Loucy (cell line): ENCODE data around the gene KANSL3.
A peak's percentile ranks its signal among the peaks of the same experiment; 100 is the strongest.

ENCODE experiments used
- H2AFZ ChIP-seq: fragments of 200-600 bp; sonication (generic); 2 replicates; pipeline ENCODE4 v1.6.0; 2016; ENCODE audit warnings: antibody characterized with exemption, mild to moderate bottlenecking, low read length, moderate library complexity
- H3F3A ChIP-seq: fragments of 200-600 bp; 2 replicates; pipeline ENCODE4 v1.6.0; 2016; ENCODE audit warnings: antibody characterized with exemption, low read depth, mild to moderate bottlenecking
- H3K27me3 ChIP-seq: fragments of 200-600 bp; sonication (generic); 2 replicates; pipeline ENCODE4 v1.6.1; 2014; ENCODE audit warnings: low read length, mild to moderate bottlenecking; ENCODE audit not compliant: insufficient read depth, poor library complexity, severe bottlenecking
- H3K36me3 ChIP-seq: fragments of 200-600 bp; sonication (generic); 2 replicates; pipeline ENCODE4 v1.6.1; 2016; ENCODE audit warnings: low read length; ENCODE audit not compliant: insufficient read depth
- H3K4me1 ChIP-seq: fragments of 200-600 bp; sonication (generic); 2 replicates; pipeline ENCODE4 v1.5.1; 2014; ENCODE audit warnings: low read length, mild to moderate bottlenecking; ENCODE audit not compliant: insufficient read depth, poor library complexity, severe bottlenecking
- H3K4me2 ChIP-seq: fragments of 200-600 bp; sonication (generic); 2 replicates; pipeline ENCODE4 v1.6.0; 2014; ENCODE audit warnings: antibody characterized with exemption, low read length, low read depth, mild to moderate bottlenecking; ENCODE audit not compliant: poor library complexity, severe bottlenecking
- H3K4me3 ChIP-seq: fragments of 200-600 bp; sonication (generic); 2 replicates; pipeline ENCODE4 v1.5.1; 2014; ENCODE audit warnings: low read length, mild to moderate bottlenecking, mixed read lengths; ENCODE audit not compliant: poor library complexity, severe bottlenecking
- H3K79me2 ChIP-seq: fragments of 200-600 bp; sonication (generic); 2 replicates; pipeline ENCODE4 v1.6.1; 2014; ENCODE audit warnings: low read length; ENCODE audit not compliant: insufficient read depth
- H3K9ac ChIP-seq: fragments of 200-600 bp; sonication (generic); 2 replicates; pipeline ENCODE4 v1.6.0; 2014; ENCODE audit warnings: mild to moderate bottlenecking, low read depth, low read length, moderate library complexity; ENCODE audit not compliant: poor library complexity, severe bottlenecking
- H3K9me2 ChIP-seq: fragments of 200-600 bp; sonication (generic); replicated peaks from 2 replicates; pipeline ENCODE4 v1.6.1; 2016; ENCODE audit warnings: low read depth, low read length, mixed read lengths
- H3K9me3 ChIP-seq: fragments of 200-600 bp; sonication (generic); 2 replicates; pipeline ENCODE4 v1.6.1; 2014; ENCODE audit warnings: mild to moderate bottlenecking, antibody characterized with exemption, low read length, low read depth; ENCODE audit not compliant: insufficient read depth
- H4K20me1 ChIP-seq: fragments of 200-600 bp; sonication (generic); 2 replicates; pipeline ENCODE4 v1.6.0; 2014; ENCODE audit warnings: antibody characterized with exemption, low read length, mild to moderate bottlenecking; ENCODE audit not compliant: insufficient read depth, poor library complexity, severe bottlenecking
- CTCF ChIP-seq: fragments of 200-600 bp; sonication (generic); conservative IDR thresholded peaks from 2 replicates; pipeline ENCODE4 v1.5.1; 2014; ENCODE audit warnings: mild to moderate bottlenecking, antibody characterized with exemption, low read length
- EZH2phosphoT487 ChIP-seq: fragments of 200-600 bp; IDR thresholded peaks from 2 replicates; pipeline ENCODE4 v1.6.1; 2018; ENCODE audit warnings: antibody characterized with exemption, mild to moderate bottlenecking, moderate library complexity, borderline replicate concordance

KANSL3 gene

GRCh38 chr2:96662360-96662759 is 24.2 kb upstream of the KANSL3 start:
- Histone ChIP-seq H3F3A (no peaks in the 10 kb centered on the region), H3K79me2 (no peaks in the 10 kb centered on the region), H3K4me3 (no peak overlapping the region), H3K9me2 (no peaks in the 10 kb centered on the region), H3K4me1 (no peaks in the 10 kb centered on the region), H3K4me2 (no peak overlapping the region), H3K9ac (no peak overlapping the region), H4K20me1 (no peaks in the 10 kb centered on the region), H3K9me3 (no peaks in the 10 kb centered on the region), H2AFZ (no peak overlapping the region), H3K36me3 (no peaks in the 10 kb centered on the region), H3K27me3 (no peaks in the 10 kb centered on the region)
- TF ChIP-seq EZH2phosphoT487 = no peak
- TF ChIP-seq CTCF = no peak

GRCh38 chr2:96661324-96661723 is 23.2 kb upstream of the KANSL3 start:
- Histone ChIP-seq H3K4me3 (no peak overlapping the region), H3K4me1 (no peaks in the 10 kb centered on the region), H3K27me3 (no peaks in the 10 kb centered on the region), H2AFZ (no peak overlapping the region), H3F3A (no peaks in the 10 kb centered on the region), H3K79me2 (no peaks in the 10 kb centered on the region), H4K20me1 (no peaks in the 10 kb centered on the region), H3K9me2 (no peaks in the 10 kb centered on the region), H3K9me3 (no peaks in the 10 kb centered on the region), H3K4me2 (no peak overlapping the region), H3K36me3 (no peaks in the 10 kb centered on the region), H3K9ac (no peak overlapping the region)
- TF ChIP-seq CTCF (no peak), EZH2phosphoT487 (no peak)

- no peak overlapping the region for H3K4me2 ChIP-seq
Observed at GRCh38 chr2:96656540-96656939, 18.4 kb upstream of the KANSL3 start.

More at GRCh38 chr2:96656540-96656939, 18.4 kb upstream of the KANSL3 start:
- Histone ChIP-seq H3K79me2 (no peaks in the 10 kb centered on the region), H3K9ac (no peak overlapping the region), H3K27me3 (no peaks in the 10 kb centered on the region), H3K4me1 (no peaks in the 10 kb centered on the region), H3F3A (no peaks in the 10 kb centered on the region), H3K9me3 (no peaks in the 10 kb centered on the region), H3K36me3 (no peaks in the 10 kb centered on the region), H3K9me2 (no peaks in the 10 kb centered on the region), H3K4me3 (no peak overlapping the region), H2AFZ (peak overlapping the region; percentile 3; the same call in 1 of the 2 replicates), H4K20me1 (no peaks in the 10 kb centered on the region)
- TF ChIP-seq CTCF (no peak), EZH2phosphoT487 (no peak)
